HG03457 (cell line): ENCODE results near the gene HHAT.
A peak's percentile ranks its signal among the peaks of the same experiment; 100 is the strongest.

Experiments used
- ATAC-seq: cut with Tn5 transposase; IDR thresholded peaks from one replicate; pipeline ENCODE4 v1.9.1; 2021; ENCODE audit warnings: moderate number of reproducible peaks; ENCODE audit not compliant: unreplicated experiment

Gene HHAT

DNA sequence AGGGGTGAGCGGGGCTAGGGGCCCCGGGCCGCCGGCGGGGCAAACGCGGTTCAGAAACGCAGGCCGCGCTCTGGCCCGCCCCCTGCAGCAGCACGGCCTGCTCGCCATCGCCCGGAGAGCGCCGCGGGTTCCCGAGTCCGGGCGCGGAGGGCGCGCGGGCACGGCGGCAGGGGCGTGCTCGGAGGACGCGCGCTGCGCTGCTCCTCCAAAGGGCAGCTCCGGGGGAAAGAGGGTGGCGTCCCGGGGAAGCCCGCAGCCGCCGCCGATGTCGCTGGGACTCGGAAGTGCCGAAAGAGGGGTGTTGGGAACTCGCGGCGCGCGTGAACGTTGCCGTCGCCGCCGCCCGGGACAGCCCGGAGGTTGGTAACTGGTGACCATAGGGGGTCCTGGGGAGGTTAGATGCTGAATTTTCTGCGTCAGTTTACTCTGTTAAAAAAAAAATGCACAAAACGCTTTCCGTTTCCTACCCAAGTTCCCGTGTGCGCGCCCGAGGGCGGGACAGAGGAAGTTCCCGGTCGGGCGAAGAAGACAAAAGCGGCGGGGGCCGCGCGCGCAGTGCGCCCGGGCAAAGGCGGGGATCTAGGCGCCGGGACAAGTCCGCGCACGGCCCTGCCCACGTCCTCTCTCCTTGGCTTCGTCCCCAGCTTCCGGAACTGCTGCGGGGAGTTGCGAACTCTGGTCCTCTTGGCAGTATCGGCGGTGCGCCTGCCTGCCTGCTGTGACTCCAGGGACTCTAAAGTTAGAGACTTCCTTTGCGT, at the start of gene HHAT:
HHAT (plus strand) TSS at position 157 of the 758 bp plus-strand sequence. CDS start 20,074 bp downstream, outside the sequence.
- peak; percentile 46 for ATAC-seq

DNA sequence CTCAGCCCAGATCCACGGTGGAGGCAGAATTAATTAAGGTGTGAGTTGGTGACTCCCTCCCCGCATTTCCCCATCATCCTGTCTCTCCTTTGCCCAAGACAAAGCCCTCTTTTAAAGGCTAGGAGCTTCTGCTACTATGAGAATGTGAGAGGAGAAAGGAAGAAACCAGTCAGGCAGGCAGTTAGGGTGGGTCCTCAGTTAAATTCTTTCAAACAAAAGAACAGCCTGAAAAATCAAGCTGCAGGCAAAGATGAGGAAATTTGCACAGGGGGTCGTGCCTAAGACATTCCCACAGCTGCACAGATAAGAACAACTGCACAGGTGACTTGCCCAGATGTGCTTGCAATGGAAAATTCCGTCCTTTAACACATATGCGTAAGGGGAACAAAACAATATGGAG, 48.5 kb upstream of the HHAT start:
- no peak for ATAC-seq

DNA sequence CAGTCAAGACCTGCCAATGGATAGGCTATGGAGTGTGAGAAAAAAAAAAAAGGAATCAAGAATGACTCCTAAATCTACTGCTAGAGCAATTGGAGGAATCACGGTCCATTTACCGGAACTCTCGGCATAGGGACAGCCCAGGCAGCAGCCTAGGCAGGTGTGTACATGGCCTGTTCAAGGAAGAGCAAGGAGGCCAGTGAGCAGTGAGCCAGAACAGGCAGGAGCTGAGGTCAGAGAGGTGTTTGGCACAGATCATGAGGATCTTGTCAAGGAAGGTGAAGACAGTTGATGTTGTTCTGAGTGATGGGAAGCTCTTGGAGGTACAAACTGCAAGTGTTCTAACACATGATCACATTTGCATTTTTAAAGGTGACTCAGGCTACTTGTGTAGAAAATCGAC, 40.6 kb upstream of the HHAT start:
- no peak for ATAC-seq

DNA sequence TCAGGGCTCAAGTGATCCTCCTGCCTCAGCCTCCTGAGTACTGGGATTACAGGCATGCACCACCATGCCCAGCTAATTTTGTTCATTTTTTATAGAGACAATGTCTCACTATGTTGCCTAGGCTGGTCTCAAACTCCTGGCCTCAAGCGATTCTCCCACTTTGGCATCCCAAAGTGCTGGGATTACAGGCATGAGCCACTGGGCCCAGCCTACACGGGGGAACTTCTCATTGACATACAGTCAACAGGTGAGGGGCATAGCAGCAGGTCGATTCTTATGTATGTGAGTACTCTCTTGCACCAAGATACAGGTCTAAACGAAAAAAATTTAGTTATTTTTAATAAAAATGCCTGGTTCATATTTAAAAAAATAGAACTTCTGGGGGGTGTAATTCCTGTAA, 39.5 kb upstream of the HHAT start:
- no peak for ATAC-seq

DNA sequence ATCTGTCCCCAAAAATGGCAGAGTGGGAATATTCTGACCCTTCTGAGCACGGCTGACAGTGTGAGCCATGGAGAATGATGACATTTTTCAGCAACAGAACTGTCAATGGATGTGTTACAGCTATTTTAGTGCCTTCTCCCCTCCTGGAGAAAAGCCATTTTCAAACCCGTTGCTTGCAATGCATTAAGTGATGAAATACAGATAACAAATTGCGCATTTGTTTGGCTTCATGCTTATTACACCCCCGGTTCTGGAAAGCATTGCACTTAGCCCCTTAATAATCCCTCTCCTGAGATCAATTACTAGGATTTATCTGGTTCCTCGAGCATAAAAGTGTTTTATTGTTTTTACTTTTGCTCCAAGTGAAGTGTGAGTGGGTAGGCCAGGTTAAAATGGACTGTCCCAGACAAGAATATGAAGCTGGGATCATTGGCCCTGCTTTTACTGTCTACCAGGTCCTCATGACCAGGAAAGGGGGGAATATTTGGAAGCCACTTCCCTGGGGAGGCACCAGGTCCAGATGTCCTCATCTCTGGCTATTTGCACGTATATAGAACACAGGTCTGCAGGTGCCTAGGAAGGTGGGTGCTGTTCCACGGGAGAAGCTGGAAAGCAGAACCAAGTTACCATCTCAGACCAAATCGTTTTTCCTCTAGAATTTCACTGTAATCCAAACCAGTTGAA, 37.5 kb upstream of the HHAT start:
- ATAC-seq = no peak

DNA sequence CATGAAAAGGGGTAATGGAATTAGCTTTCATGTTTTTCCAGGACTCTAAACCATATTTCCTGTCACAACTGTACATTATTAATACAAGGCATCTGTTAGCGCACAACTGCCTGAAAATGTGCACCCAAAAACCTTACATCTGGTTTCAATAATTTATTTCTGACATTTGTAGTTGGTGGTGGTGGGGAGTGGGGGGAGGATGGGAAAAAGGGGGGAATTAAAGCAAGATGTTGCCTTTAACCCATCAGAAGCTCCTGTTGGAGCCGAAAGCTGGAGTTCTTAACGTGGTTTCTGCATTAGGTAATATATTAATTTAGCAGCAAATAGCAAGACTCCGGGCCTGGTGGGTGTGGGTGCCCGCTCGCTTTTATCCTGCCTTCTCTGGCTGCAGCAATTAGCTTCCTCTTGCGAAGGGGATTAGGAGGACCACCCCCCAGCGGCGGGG, 36.9 kb upstream of the HHAT start:
- no peak for ATAC-seq

DNA sequence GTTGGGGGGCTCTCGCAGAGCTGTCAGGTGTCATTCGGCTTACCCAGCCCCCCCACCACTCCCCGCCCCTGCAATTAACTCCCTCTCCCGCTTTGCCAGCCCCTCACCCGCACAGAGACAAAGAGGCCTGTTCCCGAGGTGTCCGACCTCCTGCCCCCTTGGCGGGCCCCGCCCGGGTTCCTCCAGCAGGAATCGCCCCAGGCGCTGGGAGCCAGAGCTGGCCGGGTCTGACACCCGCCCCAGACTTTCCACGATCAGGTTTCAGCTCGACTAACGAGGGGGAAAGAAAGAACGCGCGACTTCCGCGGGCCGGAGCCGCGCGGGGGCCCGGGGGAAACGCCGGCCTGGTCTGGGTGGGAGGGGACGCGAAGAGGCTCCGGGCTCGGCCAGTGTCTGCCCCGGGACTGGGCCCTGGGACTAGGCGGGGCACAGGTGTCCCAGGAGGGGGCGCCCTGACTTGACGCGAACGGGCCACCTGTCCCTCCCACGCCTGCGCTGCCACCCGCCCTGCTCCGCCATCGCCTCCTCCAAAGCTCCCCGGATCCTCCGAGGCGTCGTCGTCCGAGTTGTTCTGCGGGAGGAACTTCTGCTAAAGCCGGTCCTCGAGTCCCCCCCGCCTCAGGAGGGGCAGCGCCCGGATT, 36.4 kb upstream of the HHAT start:
- ATAC-seq = no peak

DNA sequence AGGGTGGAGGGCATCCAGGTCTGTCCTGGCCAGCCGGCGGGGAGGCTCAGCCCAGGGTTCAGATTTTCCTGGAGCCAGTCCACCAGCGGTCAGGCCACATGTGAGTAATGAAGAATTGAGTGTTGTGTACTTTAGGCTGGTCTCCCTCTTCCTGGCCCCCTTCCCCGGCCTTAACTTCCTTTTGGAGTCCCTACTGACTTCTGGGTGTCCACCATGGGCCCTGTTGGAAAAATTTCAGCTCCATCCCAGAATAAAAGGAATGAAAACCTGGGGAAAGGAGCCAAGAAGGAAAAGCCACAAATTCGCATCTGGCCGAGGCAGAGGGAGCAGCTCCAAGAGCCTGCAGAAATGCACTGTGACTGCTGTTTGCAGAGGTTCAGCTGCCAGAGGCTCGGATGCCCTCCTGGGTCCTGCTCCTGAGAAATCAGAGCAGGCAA, 35.5 kb upstream of the HHAT start:
- no peak for ATAC-seq

DNA sequence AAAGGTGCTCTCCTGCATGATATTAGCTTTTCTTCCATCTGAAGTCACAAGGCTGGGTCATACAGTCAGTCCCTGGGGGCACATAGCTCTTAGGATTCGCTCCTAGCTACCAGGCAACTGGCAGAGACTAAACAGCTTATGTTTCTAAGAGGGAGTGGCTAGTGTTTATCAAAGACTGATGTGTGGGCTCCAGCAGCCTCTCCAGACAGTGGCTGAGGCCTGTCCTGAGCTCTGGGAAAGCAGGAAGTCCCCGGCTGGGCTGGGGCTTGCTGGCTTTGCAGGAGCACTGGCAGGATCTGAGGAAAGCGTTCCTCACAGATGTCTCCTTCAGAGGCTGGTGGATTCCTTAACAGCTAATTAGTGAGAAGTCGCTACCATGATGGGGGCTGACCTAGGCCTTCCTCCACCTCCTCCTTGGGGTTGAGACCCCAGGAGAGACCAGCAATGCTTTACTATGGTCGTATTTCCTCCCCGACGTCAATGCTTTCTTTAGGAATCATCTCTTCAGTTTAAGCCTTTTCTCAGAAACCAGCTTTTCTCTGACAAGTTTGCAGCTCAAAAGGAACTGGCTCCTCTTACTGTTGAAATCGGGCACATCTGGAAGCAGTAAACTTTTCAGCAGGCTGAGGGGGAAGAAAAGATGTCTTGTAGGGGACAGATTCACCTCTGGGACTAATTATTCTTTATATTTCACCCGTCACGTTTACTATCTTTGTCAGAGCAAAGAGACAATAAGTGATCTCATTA, 33.5 kb upstream of the HHAT start:
- no peak for ATAC-seq

DNA sequence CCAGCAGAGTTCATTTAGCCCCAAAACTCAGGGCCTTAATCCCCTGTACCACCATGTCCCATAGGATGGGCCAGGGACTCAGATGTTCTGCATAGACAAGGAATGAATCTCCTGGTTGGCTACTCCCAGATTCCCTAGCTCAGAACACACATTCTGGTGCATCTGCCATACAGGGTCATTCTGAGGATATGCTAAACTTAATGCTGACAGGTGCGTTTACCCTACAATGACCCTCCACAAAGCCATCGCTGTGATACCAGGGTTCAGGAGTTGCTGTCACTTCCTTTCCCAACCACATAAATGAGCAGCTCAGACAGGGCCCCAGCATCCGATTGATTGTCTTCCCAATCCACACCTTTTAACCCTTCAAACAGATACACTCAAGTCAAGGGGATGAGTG, 32.0 kb upstream of the HHAT start:
- ATAC-seq = no peak

DNA sequence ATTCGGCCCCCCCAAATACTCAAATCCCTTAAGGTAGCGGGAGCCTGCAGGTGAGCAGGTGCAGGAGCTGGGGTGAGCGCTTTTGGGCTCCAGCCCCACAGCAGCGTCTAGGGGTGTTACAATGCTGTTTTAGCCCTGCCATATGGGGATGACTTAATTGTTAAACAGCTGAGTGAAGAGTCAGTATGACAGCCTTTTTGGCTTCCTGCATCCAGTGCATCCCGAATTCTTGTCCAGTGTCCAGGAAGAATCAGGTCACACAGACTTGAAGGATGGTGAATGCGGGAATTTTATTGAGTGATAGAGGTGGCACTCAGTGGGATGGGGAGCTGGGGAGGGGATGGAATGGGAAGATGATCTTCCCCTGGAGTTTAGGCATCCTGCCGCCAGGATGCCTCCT, 30.4 kb upstream of the HHAT start:
- no peak for ATAC-seq

DNA sequence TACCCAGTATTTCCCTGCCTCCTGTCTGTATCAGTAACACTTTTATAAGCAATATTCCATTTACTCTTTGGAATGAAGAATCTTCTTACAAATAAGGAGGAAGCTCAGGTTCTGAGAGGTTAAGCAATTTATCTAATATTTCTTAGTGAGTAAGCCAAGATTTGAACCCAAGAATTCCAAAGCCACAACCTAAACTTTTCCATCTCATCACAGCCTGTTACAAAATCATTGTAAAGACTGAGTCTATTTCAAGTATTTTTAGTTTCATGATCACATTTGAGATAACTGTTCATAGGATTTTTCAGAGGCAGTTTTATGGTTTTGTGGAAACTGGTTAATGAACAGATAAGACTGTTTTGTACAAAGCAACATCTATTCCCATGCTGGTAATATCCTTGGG, 29.8 kb upstream of the HHAT start:
- no peak for ATAC-seq

DNA sequence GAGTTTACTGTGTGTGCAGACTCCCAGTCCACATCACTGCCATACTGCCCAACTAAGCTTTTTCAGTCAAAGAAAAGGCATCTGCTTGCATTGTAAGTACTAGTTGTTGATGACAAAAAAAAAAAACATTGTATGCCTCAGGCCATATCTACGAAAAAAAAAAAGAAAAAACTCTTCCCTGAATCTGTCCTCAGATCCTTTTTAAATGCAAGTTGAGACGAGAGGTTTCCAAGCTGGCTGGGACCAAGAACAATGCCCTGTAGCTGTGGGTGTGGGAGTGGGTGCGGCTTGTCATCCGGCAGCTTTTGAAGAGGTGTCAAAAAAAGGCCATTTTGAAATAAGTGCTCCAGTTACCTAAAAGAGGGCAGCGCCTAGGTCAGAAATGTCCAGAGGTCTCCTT, 29.2 kb upstream of the HHAT start:
- no peak for ATAC-seq

DNA sequence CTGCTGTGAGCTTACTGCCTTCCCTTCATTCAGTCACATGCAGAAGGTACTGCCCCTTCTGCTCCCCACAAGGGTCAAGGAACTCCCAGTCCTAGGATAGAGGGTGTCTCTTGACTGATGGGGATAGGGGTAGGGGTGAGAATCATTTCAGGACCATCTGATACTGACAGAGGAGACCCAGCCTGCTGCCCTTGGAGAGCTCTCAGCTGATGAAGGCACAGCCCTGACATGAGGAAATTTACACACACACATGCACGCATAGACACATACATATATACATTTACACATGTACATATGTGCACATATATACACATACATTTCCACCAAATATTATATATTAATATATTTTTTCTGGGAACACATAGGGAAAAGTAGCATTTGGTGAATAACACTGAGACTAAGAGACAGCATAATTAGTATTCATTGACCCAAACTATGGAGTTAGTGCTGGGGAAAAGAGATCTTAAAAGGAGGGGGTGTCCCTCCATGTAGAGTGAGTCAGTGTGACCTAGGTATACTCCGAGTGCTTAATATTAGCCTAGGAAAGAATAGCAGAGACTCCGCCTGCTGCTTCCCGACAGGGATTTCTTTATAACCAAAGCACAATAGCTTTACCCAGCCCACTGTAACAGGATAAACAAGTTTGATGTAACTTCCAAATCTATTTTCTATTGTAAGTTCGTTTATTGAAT, 27.6 kb upstream of the HHAT start:
- ATAC-seq = no peak

DNA sequence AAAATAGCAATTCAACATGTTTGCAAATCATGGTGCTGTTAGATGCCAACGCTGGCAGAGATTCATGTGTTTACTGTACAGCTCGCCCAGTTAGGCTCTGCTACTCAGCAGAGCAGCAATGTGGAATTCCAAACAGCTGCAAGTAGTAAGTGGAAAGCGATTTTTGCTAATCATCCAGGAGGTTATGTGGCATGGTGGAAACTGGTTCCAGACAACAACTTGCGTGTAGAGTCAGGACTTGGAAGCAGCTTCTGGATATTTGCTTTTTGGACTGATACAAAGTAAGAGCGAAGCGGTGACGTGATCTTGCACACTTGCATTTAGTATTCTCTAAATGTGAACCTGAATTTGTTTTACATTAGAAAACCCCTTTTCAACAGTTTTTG, 27.1 kb upstream of the HHAT start:
- ATAC-seq = no peak

DNA sequence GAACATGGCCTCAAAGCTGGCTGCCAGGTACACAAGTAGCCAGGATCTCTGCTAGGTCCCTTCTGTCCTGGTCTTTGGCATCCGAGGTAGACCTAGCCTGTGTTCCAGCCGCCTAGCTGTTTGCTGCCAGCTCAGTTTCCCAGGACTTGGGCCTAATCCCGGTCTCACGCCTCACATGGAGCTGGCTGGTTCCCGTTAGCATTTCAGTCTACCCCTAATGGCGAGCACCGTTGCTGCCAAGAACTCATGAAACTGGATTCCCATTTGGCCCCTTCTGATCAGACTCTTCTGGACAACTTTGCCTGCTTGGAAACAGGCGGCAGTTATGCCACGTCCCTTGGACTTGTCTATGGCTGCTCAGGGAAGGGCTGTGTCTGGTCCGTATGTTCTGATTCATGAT, 26.2 kb upstream of the HHAT start:
- no peak for ATAC-seq

DNA sequence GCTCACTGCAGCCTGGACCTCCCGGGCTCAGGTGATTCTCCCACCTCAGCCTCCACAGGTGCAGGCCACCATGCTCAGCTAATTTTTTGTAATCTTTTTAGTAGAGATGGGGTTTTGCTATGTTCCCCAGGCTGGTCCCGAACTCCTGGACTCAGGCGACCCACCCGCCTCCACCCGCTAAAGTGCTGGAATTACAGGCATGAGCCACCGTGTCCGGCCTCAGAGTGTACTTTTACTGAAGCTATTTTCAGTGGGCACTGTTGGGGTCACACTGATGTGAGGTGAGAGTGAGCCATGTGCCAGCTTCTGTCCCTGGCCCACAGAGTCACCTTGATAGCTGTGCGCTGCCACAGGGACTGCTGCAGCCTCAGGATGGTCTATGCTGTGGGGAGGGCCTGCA, 25.3 kb upstream of the HHAT start:
- no peak for ATAC-seq

DNA sequence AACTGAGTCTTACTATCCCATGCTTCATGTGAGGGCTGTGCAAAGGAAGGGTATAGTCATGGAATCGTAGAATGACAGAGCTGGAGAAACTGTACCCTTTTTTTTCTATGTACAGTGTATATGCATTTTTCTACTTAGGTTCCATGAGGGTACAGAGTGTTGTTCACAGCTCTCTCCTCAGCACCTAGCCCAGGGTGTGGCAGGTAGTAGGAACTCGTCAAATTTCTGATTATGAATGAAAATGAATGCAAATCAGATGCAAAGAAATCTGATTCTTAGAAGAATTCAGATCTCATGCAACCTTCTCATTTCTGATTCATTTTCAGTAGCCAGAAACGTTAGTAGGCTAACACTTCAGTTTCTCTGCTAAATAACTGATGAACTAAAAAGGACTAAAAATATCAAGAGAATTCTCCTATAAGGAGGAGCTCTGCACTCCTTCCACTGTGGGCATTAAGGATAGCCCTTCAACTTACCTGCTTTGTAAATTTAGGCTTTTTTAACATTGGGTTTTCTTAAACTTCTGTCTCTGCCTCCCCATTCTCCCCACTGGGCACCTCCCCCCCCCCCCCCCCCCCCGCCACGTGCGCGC, 18.0 kb upstream of the HHAT start:
- ATAC-seq = no peak

DNA sequence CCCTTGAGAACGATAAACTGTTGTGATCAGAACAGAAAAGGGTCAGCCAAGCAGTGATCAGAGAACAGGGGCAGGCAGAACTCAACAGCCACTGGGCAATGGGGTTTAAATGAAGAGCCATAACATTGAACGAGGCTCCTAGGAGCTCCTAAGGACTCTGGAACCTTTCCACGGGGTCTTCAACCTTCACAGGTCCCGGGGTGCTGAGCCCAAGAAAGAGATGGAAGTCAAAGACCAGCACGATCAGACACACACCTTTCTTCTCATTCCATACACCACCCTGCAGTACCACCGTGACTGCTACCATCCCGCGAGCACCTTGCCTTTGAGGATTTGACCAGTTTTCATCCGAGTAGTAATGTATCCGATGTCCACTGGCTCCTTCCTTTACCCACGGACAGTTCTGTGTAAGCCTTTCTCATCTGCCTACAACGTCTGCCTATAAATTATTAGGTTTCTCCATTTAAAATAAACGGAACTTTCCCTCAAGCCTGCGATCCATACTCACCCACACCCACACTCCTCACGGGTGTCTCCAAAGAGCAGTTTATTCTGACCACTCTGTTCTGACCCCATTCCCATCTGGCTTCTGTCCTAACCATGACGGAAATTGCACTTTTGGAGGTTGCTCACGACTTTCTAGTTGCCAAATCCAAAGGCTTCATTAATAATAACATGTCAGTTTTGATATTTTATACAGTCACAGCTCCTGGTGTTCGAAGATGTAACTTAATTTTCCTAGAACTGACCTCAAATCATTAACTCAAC, 16.8 kb upstream of the HHAT start:
- ATAC-seq = no peak
